Peyer's patch (tissue), 4 donors: ENCODE measurements around the gene EPHA6.

Experiments
- CTCF ChIP-seq, 6 experiments: fragments of 450-650 bp in 4 of 6; fragments of 200-600 bp in 2 of 6; sonication (generic) in 1 of 6; IDR thresholded peaks; one replicate each; pipeline ENCODE4 v1.5.1; 2017 to 2019; ENCODE audit warnings: antibody characterized with exemption in 6 of 6, mild to moderate bottlenecking in 3 of 6, moderate library complexity in 1 of 6
- POLR2A ChIP-seq, 2 donors: fragments of 450-650 bp; IDR thresholded peaks; one replicate each; pipeline ENCODE4 v1.5.1; 2017; ENCODE audit warnings: antibody characterized with exemption in 2 of 2, mild to moderate bottlenecking in 2 of 2, moderate library complexity in 2 of 2

- TF ChIP-seq POLR2A (IDR thresholded peaks at IDR 0.05) (no peak), CTCF (IDR thresholded peaks at IDR 0.05) (no peak)
Measured at GRCh38 chr3:96843505-96844203, 29.3 kb downstream of the EPHA6 start.
